IMR-90 (cell line): ENCODE results near the gene ZFYVE1.

Source experiments
- BHLHE40 ChIP-seq: fragments of 150-350 bp; IDR thresholded peaks from 2 replicates; pipeline ENCODE4 v1.6.1; 2016; ENCODE audit warnings: mild to moderate bottlenecking, low read depth, low read length
- CEBPB ChIP-seq: IDR thresholded peaks from 2 replicates; pipeline ENCODE4 v1.6.1; 2012; ENCODE audit warnings: low read depth, low read length, improper control_type of control experiment
- FOS ChIP-seq: fragments of 150-350 bp; IDR thresholded peaks from 2 replicates; pipeline ENCODE4 v1.6.1; 2016; ENCODE audit warnings: low read depth, low read length
- MAFK ChIP-seq: IDR thresholded peaks from 2 replicates; pipeline ENCODE4 v1.6.1; 2012; ENCODE audit warnings: low read depth, low read length, improper control_type of control experiment
- MXI1 ChIP-seq: IDR thresholded peaks from 2 replicates; pipeline ENCODE4 v1.6.1; 2012; ENCODE audit warnings: low read depth, mild to moderate bottlenecking, low read length, moderate library complexity, borderline replicate concordance
- POLR2A ChIP-seq: IDR thresholded peaks from 2 replicates; pipeline ENCODE4 v1.6.1; 2012; ENCODE audit warnings: mild to moderate bottlenecking, low read depth, low read length
- RAD21 ChIP-seq: IDR thresholded peaks from 2 replicates; pipeline ENCODE4 v1.6.1; 2012; ENCODE audit warnings: low read length, improper control_type of control experiment
- RCOR1 ChIP-seq: IDR thresholded peaks from 2 replicates; pipeline ENCODE4 v1.6.1; 2012; ENCODE audit warnings: mild to moderate bottlenecking, low read length, improper control_type of control experiment; ENCODE audit not compliant: insufficient replicate concordance
- RFX5 ChIP-seq: IDR thresholded peaks from 2 replicates; pipeline ENCODE4 v1.8.0; 2012; ENCODE audit warnings: low read depth, mild to moderate bottlenecking, low read length, moderate library complexity
- SMC3 ChIP-seq: fragments of 150-350 bp; IDR thresholded peaks from 2 replicates; pipeline ENCODE4 v1.6.1; 2016; ENCODE audit warnings: low read depth, mild to moderate bottlenecking, antibody characterized with exemption, low read length, moderate library complexity
- TF ChIP-seq, protein P1 (sequence below): fragments of 150-350 bp; IDR thresholded peaks from 2 replicates; pipeline ENCODE4 v1.6.1; 2016; ENCODE audit warnings: low read depth, mild to moderate bottlenecking, low read length, moderate library complexity, borderline replicate concordance
- TF ChIP-seq, protein P2 (sequence below): conservative IDR thresholded peaks from 2 replicates; pipeline ENCODE4 v1.5.1; 2012; ENCODE audit warnings: mild to moderate bottlenecking, low read depth, low read length, improper control_type of control experiment
- TF ChIP-seq, protein P3 (sequence below): fragments of 150-350 bp; IDR thresholded peaks from 2 replicates; pipeline ENCODE4 v1.6.1; 2017; ENCODE audit warnings: mild to moderate bottlenecking, antibody characterized with exemption, low read length, low read depth

DNA sequence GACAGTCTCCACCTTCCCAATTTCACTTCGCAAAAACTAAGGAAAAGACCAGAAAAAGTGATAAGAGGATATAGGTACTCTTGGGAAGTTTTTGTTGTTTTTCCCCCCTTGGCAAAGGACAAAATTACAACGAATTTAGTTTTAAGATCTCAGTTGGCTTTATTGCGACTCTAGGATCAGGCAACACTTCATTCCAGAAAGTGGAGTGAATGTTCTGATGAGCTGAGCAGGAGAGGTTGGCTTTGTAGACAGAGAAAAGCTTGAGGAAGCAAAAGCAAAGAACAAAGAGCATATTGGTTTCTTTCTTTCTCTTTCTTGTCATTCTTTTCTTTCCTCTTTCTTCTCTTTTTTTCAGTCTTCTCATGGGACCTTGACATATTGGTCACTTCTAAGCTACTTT is 640 bp upstream of the ZFYVE1 start:
- TF ChIP-seq, protein P1, sequence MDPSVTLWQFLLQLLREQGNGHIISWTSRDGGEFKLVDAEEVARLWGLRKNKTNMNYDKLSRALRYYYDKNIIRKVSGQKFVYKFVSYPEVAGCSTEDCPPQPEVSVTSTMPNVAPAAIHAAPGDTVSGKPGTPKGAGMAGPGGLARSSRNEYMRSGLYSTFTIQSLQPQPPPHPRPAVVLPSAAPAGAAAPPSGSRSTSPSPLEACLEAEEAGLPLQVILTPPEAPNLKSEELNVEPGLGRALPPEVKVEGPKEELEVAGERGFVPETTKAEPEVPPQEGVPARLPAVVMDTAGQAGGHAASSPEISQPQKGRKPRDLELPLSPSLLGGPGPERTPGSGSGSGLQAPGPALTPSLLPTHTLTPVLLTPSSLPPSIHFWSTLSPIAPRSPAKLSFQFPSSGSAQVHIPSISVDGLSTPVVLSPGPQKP: no peak
- TF ChIP-seq, protein P2, sequence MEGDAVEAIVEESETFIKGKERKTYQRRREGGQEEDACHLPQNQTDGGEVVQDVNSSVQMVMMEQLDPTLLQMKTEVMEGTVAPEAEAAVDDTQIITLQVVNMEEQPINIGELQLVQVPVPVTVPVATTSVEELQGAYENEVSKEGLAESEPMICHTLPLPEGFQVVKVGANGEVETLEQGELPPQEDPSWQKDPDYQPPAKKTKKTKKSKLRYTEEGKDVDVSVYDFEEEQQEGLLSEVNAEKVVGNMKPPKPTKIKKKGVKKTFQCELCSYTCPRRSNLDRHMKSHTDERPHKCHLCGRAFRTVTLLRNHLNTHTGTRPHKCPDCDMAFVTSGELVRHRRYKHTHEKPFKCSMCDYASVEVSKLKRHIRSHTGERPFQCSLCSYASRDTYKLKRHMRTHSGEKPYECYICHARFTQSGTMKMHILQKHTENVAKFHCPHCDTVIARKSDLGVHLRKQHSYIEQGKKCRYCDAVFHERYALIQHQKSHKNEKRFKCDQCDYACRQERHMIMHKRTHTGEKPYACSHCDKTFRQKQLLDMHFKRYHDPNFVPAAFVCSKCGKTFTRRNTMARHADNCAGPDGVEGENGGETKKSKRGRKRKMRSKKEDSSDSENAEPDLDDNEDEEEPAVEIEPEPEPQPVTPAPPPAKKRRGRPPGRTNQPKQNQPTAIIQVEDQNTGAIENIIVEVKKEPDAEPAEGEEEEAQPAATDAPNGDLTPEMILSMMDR: no peak
- TF ChIP-seq POLR2A: no peak
- no peak for TF ChIP-seq BHLHE40
- TF ChIP-seq MAFK: no peak
- TF ChIP-seq, protein P3, sequence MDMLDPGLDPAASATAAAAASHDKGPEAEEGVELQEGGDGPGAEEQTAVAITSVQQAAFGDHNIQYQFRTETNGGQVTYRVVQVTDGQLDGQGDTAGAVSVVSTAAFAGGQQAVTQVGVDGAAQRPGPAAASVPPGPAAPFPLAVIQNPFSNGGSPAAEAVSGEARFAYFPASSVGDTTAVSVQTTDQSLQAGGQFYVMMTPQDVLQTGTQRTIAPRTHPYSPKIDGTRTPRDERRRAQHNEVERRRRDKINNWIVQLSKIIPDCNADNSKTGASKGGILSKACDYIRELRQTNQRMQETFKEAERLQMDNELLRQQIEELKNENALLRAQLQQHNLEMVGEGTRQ: no peak
- no peak for TF ChIP-seq RAD21
- TF ChIP-seq RFX5: no peak
- no peak for TF ChIP-seq SMC3
- no peak for TF ChIP-seq FOS
- TF ChIP-seq RCOR1: no peak
- TF ChIP-seq MXI1: no peak
- TF ChIP-seq CEBPB: no peak
